ENCODE data around the gene OTUD7B. TPM values are rescaled to one million over a fixed set of nuclear protein-coding genes. Genes with fewer than 3 reads are reported as not detected.
A peak's percentile ranks its signal among the peaks of the same experiment; 100 is the strongest.

OTUD7B gene
- total and polyA plus RNA-seq, 9 of the 15 experiments (the other 6 are each of a cell fraction or from before 2014, with no cell fraction given), result 0.96 to 18.8 (median 7.4) TPM

DNA sequence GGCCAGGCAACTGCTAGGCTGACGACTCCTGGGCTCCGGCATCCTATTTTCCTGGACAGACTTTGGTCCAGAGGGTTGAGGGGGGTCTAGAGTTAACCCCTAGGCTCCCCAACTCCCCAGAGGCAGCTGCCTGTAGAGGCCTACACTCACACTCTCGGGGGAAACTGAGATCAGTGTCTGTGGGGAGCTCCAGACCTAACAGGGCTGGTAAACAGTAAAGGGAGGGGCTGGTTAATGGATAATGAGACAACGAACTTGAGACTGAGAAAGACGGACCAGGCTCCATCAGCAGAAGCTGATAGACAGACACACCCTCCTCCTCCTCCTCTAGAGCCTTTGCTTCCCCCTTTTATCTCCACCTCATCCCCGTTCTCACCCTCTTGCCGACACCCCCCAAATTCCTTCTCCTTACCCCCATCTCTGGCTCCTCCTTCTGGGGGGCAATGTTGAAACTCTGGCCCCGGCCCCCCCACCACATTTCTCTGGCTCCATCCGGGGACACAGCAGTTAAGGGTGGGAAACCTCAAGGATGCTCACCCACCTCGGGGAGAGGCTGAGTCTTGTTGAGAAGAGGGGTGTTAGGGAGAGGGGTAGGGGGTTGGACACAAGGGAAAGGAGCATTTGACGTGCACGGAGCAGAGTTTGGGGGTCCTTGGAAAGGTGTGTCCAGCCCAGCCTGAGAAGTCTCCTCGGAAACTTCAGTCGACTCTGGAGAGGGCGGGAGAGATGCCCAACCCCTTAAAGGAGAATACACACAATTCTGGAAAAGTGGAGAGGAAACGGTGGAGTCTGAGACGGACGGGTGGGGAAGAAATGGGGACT lies 74.1 kb downstream of the OTUD7B start, which contains the start of gene MTMR11:
MTMR11 (minus strand) TSS at position 710 of the 822 bp plus-strand sequence; CDS start at position 478, 232 bp downstream.
- H4K20me1 ChIP-seq (replicated peaks; ENCODE audit: control insufficient read depth, insufficient read depth, low read length), result no peaks in the 10 kb centered on the region
- in situ Hi-C loops (cut with MboI), result no loop called here
- ATAC-seq (peak; percentile 65), FAIRE-seq (peak; percentile 44), DNase-seq (ENCODE audit: extremely low read depth in 1 of 4, low spot score in 3 of 4) (peak in 3 of 4 experiments; percentile 51 to 54 (median 52))
- POLR2A ChIA-PET, result interaction anchor here (0.6 to 2.7 kb wide), 4 partner anchors 8 to 49 kb away, joined by 3 to 24 read pairs (median 3); a partner anchor contains a TSS
- no peaks in the 10 kb centered on the region for H3K79me2 ChIP-seq (ENCODE audit: control insufficient read depth, insufficient read depth, low read length)
- WGBS (ENCODE audit: insufficient coverage, low coverage, missing lambda C conversion rate), result 14% methylated on average over 17 of the region's 18 CpGs
- peak within 1 kb of the TSS; percentile 24 to 53 for H3K9ac ChIP-seq (ENCODE audit: insufficient read depth in 1 of 2, low read depth in 2 of 2, low read length in 2 of 2)
- H3K4me3 ChIP-seq, result peak within 1 kb of the TSS; percentile 26
- no peak within 1 kb of the TSS for H3K27ac ChIP-seq (ENCODE audit: extremely low read depth, low read depth, low read length)
- H2AFZ ChIP-seq (ENCODE audit: low read depth, low read length), result peak within 1 kb of the TSS; percentile 75
- peak within 1 kb of the TSS; percentile 68 for H3K4me2 ChIP-seq (ENCODE audit: insufficient read depth, low read length)
- H3K27me3 ChIP-seq (ENCODE audit: control insufficient read depth in 2 of 2, insufficient read depth in 2 of 2, low read length in 2 of 2), result no peaks in the 10 kb centered on the region
- BruUV-seq (replicated peaks), result no TSS peak
- H3K36me3 ChIP-seq (ENCODE audit: control insufficient read depth, insufficient read depth, low read length), result no peaks in the 10 kb centered on the region
- no peaks in the 10 kb centered on the region for H3K9me3 ChIP-seq (replicated peaks; ENCODE audit: control insufficient read depth, insufficient read depth, low read depth, low read length)
- intact Hi-C loops (cut with micrococcal nuclease), result no loop called here
- peaks cover 23 to 39% of the 10 kb centered on the region in 2 experiments for H3K4me1 ChIP-seq (replicated peaks in 1 of 2; ENCODE audit: control insufficient read depth in 2 of 2, insufficient read depth in 2 of 2, low read length in 2 of 2)
- CTCF ChIA-PET (ENCODE audit: low intra/inter-chr PET ratio), result no interaction called here
- no peaks in the 10 kb centered on the region for H3K9me1 ChIP-seq (ENCODE audit: control insufficient read depth, insufficient read depth, low read length)
- TF ChIP-seq, protein P1, sequence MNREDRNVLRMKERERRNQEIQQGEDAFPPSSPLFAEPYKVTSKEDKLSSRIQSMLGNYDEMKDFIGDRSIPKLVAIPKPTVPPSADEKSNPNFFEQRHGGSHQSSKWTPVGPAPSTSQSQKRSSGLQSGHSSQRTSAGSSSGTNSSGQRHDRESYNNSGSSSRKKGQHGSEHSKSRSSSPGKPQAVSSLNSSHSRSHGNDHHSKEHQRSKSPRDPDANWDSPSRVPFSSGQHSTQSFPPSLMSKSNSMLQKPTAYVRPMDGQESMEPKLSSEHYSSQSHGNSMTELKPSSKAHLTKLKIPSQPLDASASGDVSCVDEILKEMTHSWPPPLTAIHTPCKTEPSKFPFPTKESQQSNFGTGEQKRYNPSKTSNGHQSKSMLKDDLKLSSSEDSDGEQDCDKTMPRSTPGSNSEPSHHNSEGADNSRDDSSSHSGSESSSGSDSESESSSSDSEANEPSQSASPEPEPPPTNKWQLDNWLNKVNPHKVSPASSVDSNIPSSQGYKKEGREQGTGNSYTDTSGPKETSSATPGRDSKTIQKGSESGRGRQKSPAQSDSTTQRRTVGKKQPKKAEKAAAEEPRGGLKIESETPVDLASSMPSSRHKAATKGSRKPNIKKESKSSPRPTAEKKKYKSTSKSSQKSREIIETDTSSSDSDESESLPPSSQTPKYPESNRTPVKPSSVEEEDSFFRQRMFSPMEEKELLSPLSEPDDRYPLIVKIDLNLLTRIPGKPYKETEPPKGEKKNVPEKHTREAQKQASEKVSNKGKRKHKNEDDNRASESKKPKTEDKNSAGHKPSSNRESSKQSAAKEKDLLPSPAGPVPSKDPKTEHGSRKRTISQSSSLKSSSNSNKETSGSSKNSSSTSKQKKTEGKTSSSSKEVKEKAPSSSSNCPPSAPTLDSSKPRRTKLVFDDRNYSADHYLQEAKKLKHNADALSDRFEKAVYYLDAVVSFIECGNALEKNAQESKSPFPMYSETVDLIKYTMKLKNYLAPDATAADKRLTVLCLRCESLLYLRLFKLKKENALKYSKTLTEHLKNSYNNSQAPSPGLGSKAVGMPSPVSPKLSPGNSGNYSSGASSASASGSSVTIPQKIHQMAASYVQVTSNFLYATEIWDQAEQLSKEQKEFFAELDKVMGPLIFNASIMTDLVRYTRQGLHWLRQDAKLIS (CRISPR knock-in tag; IDR thresholded peaks at IDR 0.05), result no peak
- TF ChIP-seq BDP1 (IDR thresholded peaks at IDR 0.05; ENCODE audit: insufficient read depth, insufficient read length), result no peak
- no peak for TF ChIP-seq SMAD4 (CRISPR knock-in tag; conservative IDR thresholded peaks at IDR 0.05)
- no peak for TF ChIP-seq ILF3 (IDR thresholded peaks at IDR 0.05; ENCODE audit: borderline replicate concordance)
- TF ChIP-seq NFYB (IDR thresholded peaks at IDR 0.05; ENCODE audit: extremely low read depth, insufficient read length), result no peak
- TF ChIP-seq POLR3A (IDR thresholded peaks at IDR 0.05; ENCODE audit: borderline replicate concordance, extremely low read depth, insufficient read depth, insufficient read length), result no peak
- TF ChIP-seq TRIM24 (IDR thresholded peaks at IDR 0.05), result no peak
- TF ChIP-seq SIN3B (IDR thresholded peaks at IDR 0.05; ENCODE audit: low read depth), result no peak
- no peak for TF ChIP-seq ARID1B (IDR thresholded peaks at IDR 0.05)
- no peak for TF ChIP-seq SMARCA5 (IDR thresholded peaks at IDR 0.05)
- TF ChIP-seq POLR2B (IDR thresholded peaks at IDR 0.05; ENCODE audit: low read depth, partially characterized antibody), result peak; percentile 14
- TF ChIP-seq, protein P2, sequence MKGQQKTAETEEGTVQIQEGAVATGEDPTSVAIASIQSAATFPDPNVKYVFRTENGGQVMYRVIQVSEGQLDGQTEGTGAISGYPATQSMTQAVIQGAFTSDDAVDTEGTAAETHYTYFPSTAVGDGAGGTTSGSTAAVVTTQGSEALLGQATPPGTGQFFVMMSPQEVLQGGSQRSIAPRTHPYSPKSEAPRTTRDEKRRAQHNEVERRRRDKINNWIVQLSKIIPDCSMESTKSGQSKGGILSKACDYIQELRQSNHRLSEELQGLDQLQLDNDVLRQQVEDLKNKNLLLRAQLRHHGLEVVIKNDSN (CRISPR knock-in tag; IDR thresholded peaks at IDR 0.05), result no peak
- TF ChIP-seq, protein P3, sequence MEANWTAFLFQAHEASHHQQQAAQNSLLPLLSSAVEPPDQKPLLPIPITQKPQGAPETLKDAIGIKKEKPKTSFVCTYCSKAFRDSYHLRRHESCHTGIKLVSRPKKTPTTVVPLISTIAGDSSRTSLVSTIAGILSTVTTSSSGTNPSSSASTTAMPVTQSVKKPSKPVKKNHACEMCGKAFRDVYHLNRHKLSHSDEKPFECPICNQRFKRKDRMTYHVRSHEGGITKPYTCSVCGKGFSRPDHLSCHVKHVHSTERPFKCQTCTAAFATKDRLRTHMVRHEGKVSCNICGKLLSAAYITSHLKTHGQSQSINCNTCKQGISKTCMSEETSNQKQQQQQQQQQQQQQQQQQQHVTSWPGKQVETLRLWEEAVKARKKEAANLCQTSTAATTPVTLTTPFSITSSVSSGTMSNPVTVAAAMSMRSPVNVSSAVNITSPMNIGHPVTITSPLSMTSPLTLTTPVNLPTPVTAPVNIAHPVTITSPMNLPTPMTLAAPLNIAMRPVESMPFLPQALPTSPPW (CRISPR knock-in tag; IDR thresholded peaks at IDR 0.05), result peak; percentile 75
- no peak for TF ChIP-seq ELF2 (CRISPR knock-in tag; IDR thresholded peaks at IDR 0.05)

All from K562 (cell line).